K562 (cell line): ENCODE measurements around the gene RGS5. TPM values are rescaled to one million over a fixed set of nuclear protein-coding genes. Genes with fewer than 3 reads are reported as not detected.

Source experiments
- ATAC-seq: fragments of 200-7000 bp; cut with Tn5 transposase; 3 replicates; pipeline ENCODE4 v1.9.1; 2020; ENCODE audit warnings: moderate library complexity
- BruUV-seq: library from RNA; stranded (reverse); fragments of 400-500 nt; replicated peaks from 2 replicates; lab custom pipeline; 2021; lab: Mats Ljungman, UMichigan
- CTCF ChIA-PET: fragments of 300-600 bp; formaldehyde crosslinking; extraction: SDS; loops from one replicate; lab custom pipeline; 2021; ENCODE audit warnings: low intra/inter-chr PET ratio; lab: Yijun Ruan, JAX
- POLR2A ChIA-PET: fragments of 300-600, 350-650 bp; sonication (Branson Sonifier 250); formaldehyde crosslinking; extraction: SDS; loops from one replicate; lab custom pipeline; 2021; ENCODE audit warnings: antibody characterized with exemption, inconsistent platforms; lab: Yijun Ruan, JAX
- DNase-seq, 4 experiments: peaks; one replicate each; pipeline versions ENCODE4 v3.0.0 to v3.0.0-alpha.2; 2011 to 2018; ENCODE audit warnings: low spot score in 3 of 4, mixed read lengths in 3 of 4; ENCODE audit errors: extremely low read depth in 1 of 4
- FAIRE-seq: peaks from 2 replicates; lab custom pipeline; 2011; peaks lifted over from hg19 to GRCh38; lab: Jason Lieb, UNC
- H2AFZ ChIP-seq: 2 replicates; pipeline ENCODE4 v1.6.0; 2011; ENCODE audit warnings: low read depth, low read length, control low read depth, inconsistent platforms
- H3K27ac ChIP-seq: fragments of 200-600 bp; 3 replicates; pipeline ENCODE4 v1.8.0; 2011; ENCODE audit warnings: low read depth, mild to moderate bottlenecking, control low read depth, inconsistent platforms, low read length, moderate library complexity, mixed read lengths; ENCODE audit errors: extremely low read depth
- H3K27me3 ChIP-seq, 2 experiments: fragments of 300-600 bp in 1 of 2; 2 replicates in 1 of 2; 3 replicates in 1 of 2; pipeline versions ENCODE4 v1.6.0 to v1.8.0; 2011; ENCODE audit warnings: inconsistent platforms in 2 of 2, low read length in 2 of 2, mild to moderate bottlenecking in 1 of 2, mixed read lengths in 1 of 2, moderate library complexity in 1 of 2; ENCODE audit not compliant: control insufficient read depth in 2 of 2, insufficient read depth in 2 of 2
- H3K36me3 ChIP-seq: fragments of 300-600 bp; 3 replicates; pipeline ENCODE4 v1.8.0; 2011; ENCODE audit warnings: mild to moderate bottlenecking, low read length, inconsistent platforms; ENCODE audit not compliant: control insufficient read depth, insufficient read depth
- H3K4me1 ChIP-seq, 2 experiments: fragments of 200-600 bp in 1 of 2; replicated peaks in 1 of 2; 2 replicates in 1 of 2; 3 replicates in 1 of 2; pipeline versions ENCODE4 v1.5.1 to v1.8.0; 2011; ENCODE audit warnings: inconsistent platforms in 2 of 2, low read length in 2 of 2, mild to moderate bottlenecking in 1 of 2, mixed read lengths in 1 of 2, moderate library complexity in 1 of 2; ENCODE audit not compliant: control insufficient read depth in 2 of 2, insufficient read depth in 2 of 2
- H3K4me2 ChIP-seq: 2 replicates; pipeline ENCODE4 v1.6.1; 2011; ENCODE audit warnings: low read length, control low read depth, inconsistent platforms, mixed read lengths; ENCODE audit not compliant: insufficient read depth
- H3K4me3 ChIP-seq: fragments of 200-600 bp; sonication (generic), shearing (Covaris generic); 2 replicates; pipeline ENCODE4 v1.5.1; 2016; ENCODE audit warnings: control low read depth, inconsistent platforms
- H3K79me2 ChIP-seq: fragments of 200-600 bp; 3 replicates; pipeline ENCODE4 v1.8.0; 2011; ENCODE audit warnings: low read length, inconsistent platforms; ENCODE audit not compliant: control insufficient read depth, insufficient read depth
- H3K9ac ChIP-seq, 2 experiments: 2 replicates each; pipeline versions ENCODE4 v1.6.0 to v1.6.1; 2011; ENCODE audit warnings: low read depth in 2 of 2, low read length in 2 of 2, control low read depth in 1 of 2, inconsistent platforms in 1 of 2, mild to moderate bottlenecking in 1 of 2, mixed read lengths in 1 of 2; ENCODE audit not compliant: insufficient read depth in 1 of 2
- H3K9me1 ChIP-seq: one replicate; pipeline ENCODE4 v1.6.0; 2011; ENCODE audit warnings: inconsistent platforms, mild to moderate bottlenecking, low read length, moderate library complexity; ENCODE audit not compliant: control insufficient read depth, insufficient read depth
- H3K9me3 ChIP-seq: replicated peaks from 2 replicates; pipeline ENCODE4 v1.5.1; 2011; ENCODE audit warnings: low read depth, low read length, inconsistent platforms; ENCODE audit not compliant: control insufficient read depth, insufficient read depth
- H4K20me1 ChIP-seq: replicated peaks from 2 replicates; pipeline ENCODE4 v1.6.1; 2011; ENCODE audit warnings: low read length, inconsistent platforms, mixed read lengths; ENCODE audit not compliant: control insufficient read depth, insufficient read depth
- ARHGAP35 ChIP-seq: fragments of 450-650 bp; IDR thresholded peaks from 2 replicates; pipeline ENCODE4 v1.6.1; 2018; ENCODE audit not compliant: partially characterized antibody
- BRF1 ChIP-seq: IDR thresholded peaks from 3 replicates; pipeline ENCODE4 v1.6.1; 2011; ENCODE audit warnings: borderline replicate concordance, mild to moderate bottlenecking; ENCODE audit not compliant: insufficient read length; ENCODE audit errors: extremely low read depth
- ETV5 ChIP-seq: sonication (generic); formaldehyde crosslinking; IDR thresholded peaks from 2 replicates; pipeline ENCODE4 v1.4.0; 2020; ENCODE audit warnings: low read depth, mild to moderate bottlenecking, missing genetic modification reagents
- FOS ChIP-seq: IDR thresholded peaks from 3 replicates; pipeline ENCODE4 v1.6.1; 2011; ENCODE audit not compliant: insufficient read length; ENCODE audit errors: extremely low read depth
- GATA2 ChIP-seq: sonication (generic); formaldehyde crosslinking; IDR thresholded peaks from 2 replicates; pipeline ENCODE4 v1.4.0; 2020; ENCODE audit warnings: mild to moderate bottlenecking, missing genetic modification reagents
- HINFP ChIP-seq: fragments of 450-650 bp; conservative IDR thresholded peaks from 2 replicates; pipeline ENCODE4 v1.6.1; 2016; ENCODE audit warnings: missing genetic modification characterization, low read depth, mild to moderate bottlenecking, control low read depth, missing compliant biosample characterization
- KAT7 ChIP-seq: sonication (generic); formaldehyde crosslinking; IDR thresholded peaks from 2 replicates; pipeline ENCODE4 v1.8.0; 2022; ENCODE audit warnings: missing genetic modification reagents, mild to moderate bottlenecking, borderline replicate concordance
- KHSRP ChIP-seq: fragments of 450-650 bp; IDR thresholded peaks from 2 replicates; pipeline ENCODE4 v1.6.1; 2017
- MBD1 ChIP-seq: fragments of 250-450 bp; sonication (Bioruptor Pico); IDR thresholded peaks from 2 replicates; pipeline ENCODE4 v1.8.0; 2022; ENCODE audit warnings: inconsistent platforms
- NFXL1 ChIP-seq: fragments of 450-650 bp; formaldehyde crosslinking; IDR thresholded peaks from 2 replicates; pipeline ENCODE4 v1.4.0; 2021; ENCODE audit warnings: mild to moderate bottlenecking
- PYGO2 ChIP-seq: fragments of 450-650 bp; IDR thresholded peaks from 2 replicates; pipeline ENCODE4 v1.6.1; 2016; ENCODE audit warnings: mild to moderate bottlenecking, missing genetic modification characterization, moderate library complexity, missing compliant biosample characterization
- RUNX1 ChIP-seq: sonication (generic); IDR thresholded peaks from 2 replicates; pipeline ENCODE4 v1.6.1; 2016; ENCODE audit warnings: antibody characterized with exemption, low read depth
- STAT5A ChIP-seq: IDR thresholded peaks from 2 replicates; pipeline ENCODE4 v1.6.1; 2012; ENCODE audit warnings: low read length, inconsistent platforms, borderline replicate concordance
- SUPT5H ChIP-seq: fragments of 450-650 bp; IDR thresholded peaks from 2 replicates; pipeline ENCODE4 v1.6.1; 2016
- WGBS: fragments of 100-300 bp; shearing (Covaris generic); methylation state at CpG from one replicate; pipeline ENCODE4 v1.1.6; 2016; ENCODE audit warnings: low coverage, mixed read lengths; ENCODE audit not compliant: insufficient coverage; ENCODE audit errors: missing lambda C conversion rate; 5-methylcytosine and 5-hydroxymethylcytosine counted together
- in situ Hi-C: fragments of 300-500 bp; cut with MboI; formaldehyde crosslinking; loops from 4 replicates; pipeline ENCODE4 v1.15.0; 2018; ENCODE audit warnings: inconsistent platforms, mixed read lengths
- intact Hi-C: fragments of 100-400 bp; cut with micrococcal nuclease; formaldehyde crosslinking; loops from 2 replicates; pipeline ENCODE4 v1.14.2; 2022
- polyA plus RNA-seq, 8 experiments: library from polyadenylated mRNA; depleted of rRNA in 4 of 8; stranded (reverse) in 5 of 8; unstranded in 3 of 8; fragments of >200 nt; fragmentation: Nextera tagmentation in 2 of 8; fragmentation: Illumina TruSeq in 1 of 8; extraction: Ambion mirVana in 2 of 8; extraction: Trizol in 1 of 8; gene quantifications; 2 replicates each; pipeline versions ENCODE4 v1.2.1 to v1.2.3, GENCODE V29; 2011 to 2014; ENCODE audit warnings: inconsistent platforms in 1 of 8, missing spikeins in 1 of 8
- total RNA-seq, 7 experiments: library from RNA; depleted of rRNA in 6 of 7; stranded (reverse); fragments of >200 nt in 6 of 7; fragmentation: Illumina TruSeq in 2 of 7; extraction: Trizol in 2 of 7; gene quantifications; 2 replicates each; pipeline versions ENCODE4 v1.2.1 to v1.2.3, GENCODE V29; 2011 to 2021; ENCODE audit warnings: low replicate concordance in 1 of 7
- TF ChIP-seq, protein P1 (sequence below): conservative IDR thresholded peaks from 2 replicates; pipeline ENCODE4 v1.6.1; 2011; ENCODE audit warnings: low read depth, mild to moderate bottlenecking, low read length; ENCODE audit not compliant: control insufficient read depth

The RGS5 gene
- total and polyA plus RNA-seq, 9 of the 15 experiments (the other 6 are each of a cell fraction or from before 2014, with no cell fraction given): 0.71 to 5.3 (median 2.4) TPM

DNA sequence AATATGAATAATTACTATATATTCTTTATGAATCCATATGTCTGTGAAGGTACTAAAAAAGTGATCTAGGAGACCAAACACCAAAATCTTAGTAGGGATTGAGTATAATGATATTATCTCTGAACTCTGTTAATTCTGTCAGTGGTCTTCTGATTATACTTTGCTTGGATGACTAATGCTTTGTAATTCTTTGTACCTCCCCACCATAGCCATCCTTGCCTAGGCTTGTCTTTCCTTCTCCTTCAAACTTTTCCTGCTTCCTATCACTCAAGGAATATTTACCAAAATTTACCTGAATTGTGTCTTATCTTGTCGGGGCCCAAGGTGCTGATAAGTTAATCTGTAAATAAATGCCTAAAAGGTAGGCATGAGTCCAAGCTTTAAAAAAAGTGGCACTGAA is 845 bp upstream of the RGS5 start (continued):
- TF ChIP-seq, protein P1, sequence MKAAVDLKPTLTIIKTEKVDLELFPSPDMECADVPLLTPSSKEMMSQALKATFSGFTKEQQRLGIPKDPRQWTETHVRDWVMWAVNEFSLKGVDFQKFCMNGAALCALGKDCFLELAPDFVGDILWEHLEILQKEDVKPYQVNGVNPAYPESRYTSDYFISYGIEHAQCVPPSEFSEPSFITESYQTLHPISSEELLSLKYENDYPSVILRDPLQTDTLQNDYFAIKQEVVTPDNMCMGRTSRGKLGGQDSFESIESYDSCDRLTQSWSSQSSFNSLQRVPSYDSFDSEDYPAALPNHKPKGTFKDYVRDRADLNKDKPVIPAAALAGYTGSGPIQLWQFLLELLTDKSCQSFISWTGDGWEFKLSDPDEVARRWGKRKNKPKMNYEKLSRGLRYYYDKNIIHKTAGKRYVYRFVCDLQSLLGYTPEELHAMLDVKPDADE: no peak
- no peak for TF ChIP-seq KAT7 (CRISPR knock-in tag)
- no peak for TF ChIP-seq BRF1

- Histone ChIP-seq H2AFZ (no peak overlapping the region), H3K79me2 (no peaks in the 10 kb centered on the region), H3K9ac (no peak overlapping the region), H3K9me1 (no peaks in the 10 kb centered on the region), H3K27me3 (no peaks in the 10 kb centered on the region), H3K9me3 (no peaks in the 10 kb centered on the region), H3K4me1 (no peaks in the 10 kb centered on the region), H3K4me2 (no peak overlapping the region), H4K20me1 (no peaks in the 10 kb centered on the region), H3K36me3 (no peaks in the 10 kb centered on the region), H3K4me3 (no peak overlapping the region), H3K27ac (no peak overlapping the region)
- CTCF ChIA-PET: no interaction called here
- 0% methylated on average over 1 of the region's 1 CpG for WGBS
- in situ Hi-C loops (no loop called here), intact Hi-C loops (no loop called here)
- no peak for FAIRE-seq
- ATAC-seq: no peak
- BruUV-seq: no TSS peak
- no peak for DNase-seq
- POLR2A ChIA-PET: interaction anchor here (0.6 kb wide), 1 partner anchor 108 kb away, joined by 3 read pairs; no protein-coding TSS in a partner anchor
- no peak for TF ChIP-seq SUPT5H
- no peak for TF ChIP-seq PYGO2 (tag)
- no peak for TF ChIP-seq GATA2 (CRISPR knock-in tag)
- no peak for TF ChIP-seq NFXL1 (CRISPR knock-in tag)
- no peak for TF ChIP-seq MBD1 (CRISPR knock-in tag)
- no peak for TF ChIP-seq FOS
- TF ChIP-seq HINFP (tag): no peak
- TF ChIP-seq RUNX1: no peak
- no peak for TF ChIP-seq STAT5A
- no peak for TF ChIP-seq ETV5 (CRISPR knock-in tag)
- TF ChIP-seq ARHGAP35: no peak
- no peak for TF ChIP-seq KHSRP
Observed at GRCh38 chr1:163201906-163202305, 810 bp downstream of the RGS5 start.
